GM18868 (cell line): Measurements from ENCODE around the gene PAQR5.

Experiments used
- ATAC-seq: cut with Tn5 transposase; IDR thresholded peaks from one replicate; pipeline ENCODE4 v1.9.1; 2021; ENCODE audit warnings: mild to moderate bottlenecking, moderate library complexity; ENCODE audit not compliant: unreplicated experiment

Gene PAQR5

DNA sequence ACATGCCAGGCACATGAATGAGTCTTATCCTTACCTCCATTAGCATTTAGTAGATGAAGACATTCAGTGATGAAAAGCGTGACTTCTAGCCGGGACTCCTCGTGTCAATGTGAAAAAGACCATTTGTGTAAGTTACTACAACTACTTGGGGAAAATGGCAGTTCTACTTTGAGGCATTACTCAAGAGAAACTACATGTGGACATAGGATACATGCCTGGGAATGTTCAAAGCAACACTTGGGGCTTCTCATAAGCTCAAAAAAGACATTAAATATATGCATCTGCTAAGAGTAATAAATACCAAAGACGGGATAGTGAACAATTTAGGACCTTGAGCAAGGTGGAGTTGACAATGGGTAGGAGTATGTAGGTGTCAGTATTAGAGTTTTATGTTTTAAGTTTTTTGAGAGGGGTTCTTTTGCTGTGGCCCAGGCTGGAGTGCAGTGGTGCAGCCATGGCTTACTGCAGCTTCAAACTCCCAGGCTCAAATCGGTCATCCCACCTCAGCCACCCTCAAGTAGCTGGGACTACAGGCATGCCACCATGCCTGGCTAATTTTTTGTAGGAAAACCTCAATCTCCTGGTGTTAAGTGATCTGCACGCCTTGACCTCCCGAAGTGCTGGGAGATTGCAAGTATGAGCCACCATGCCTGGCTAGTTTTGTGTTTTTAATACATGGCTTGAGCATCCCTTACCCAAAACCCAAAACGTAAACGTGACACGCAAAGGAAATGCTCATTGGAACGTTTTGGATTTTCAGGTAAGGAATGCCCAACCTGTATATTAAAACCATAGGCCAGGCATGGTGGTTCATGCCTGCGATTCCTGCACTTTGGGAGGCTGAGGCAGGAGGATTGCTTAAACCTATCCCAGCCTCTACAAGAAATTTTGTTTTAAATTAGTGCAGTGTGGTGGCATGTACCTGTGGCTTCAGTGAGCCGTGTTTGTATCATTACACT, 157.8 kb downstream of the PAQR5 start:
- ATAC-seq = no peak
